Esophagus mucosa (tissue), 1 donor: ENCODE results near the gene SPHKAP. TPM values are rescaled to one million over a fixed set of nuclear protein-coding genes. Genes with fewer than 3 reads are reported as not detected.
"Not testable (repeated sequence)": the region's sequence is repeated elsewhere in the genome, so short reads cannot be mapped to it uniquely, and the experiment has no call there.

ENCODE experiments used
- ATAC-seq: fragments of 200-7000 bp; cut with Tn5 transposase; one replicate; pipeline ENCODE4 v1.9.1; 2020
- total RNA-seq: library from RNA; stranded (reverse); gene quantifications from one replicate; pipeline ENCODE4 v1.2.4, GENCODE V29; 2023
- donor health status: DM: yes; HTN: yes; CAD: no.

Gene SPHKAP
- total RNA-seq, 1 donor from 2014 or later = not detected

DNA sequence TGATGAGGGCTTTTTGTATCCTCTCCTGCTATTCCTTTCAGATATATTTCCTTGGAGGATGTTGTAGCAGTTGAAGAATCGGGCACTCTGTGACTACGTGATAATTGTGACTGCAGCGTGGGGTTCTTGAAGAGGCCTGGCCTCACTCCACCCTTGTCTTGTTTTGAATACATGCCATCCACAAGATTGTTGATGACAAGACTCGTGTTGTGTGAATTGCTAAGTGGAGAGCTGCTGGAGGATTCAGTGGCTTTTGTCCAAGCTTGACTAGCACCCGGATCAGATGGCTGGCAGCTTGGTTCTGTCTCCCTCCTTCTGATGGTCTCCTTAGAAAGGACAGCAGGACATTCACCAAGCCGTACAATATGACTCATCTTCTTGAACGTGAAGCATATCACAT lies 163.2 kb downstream of the SPHKAP start:
- ATAC-seq = no peak

DNA sequence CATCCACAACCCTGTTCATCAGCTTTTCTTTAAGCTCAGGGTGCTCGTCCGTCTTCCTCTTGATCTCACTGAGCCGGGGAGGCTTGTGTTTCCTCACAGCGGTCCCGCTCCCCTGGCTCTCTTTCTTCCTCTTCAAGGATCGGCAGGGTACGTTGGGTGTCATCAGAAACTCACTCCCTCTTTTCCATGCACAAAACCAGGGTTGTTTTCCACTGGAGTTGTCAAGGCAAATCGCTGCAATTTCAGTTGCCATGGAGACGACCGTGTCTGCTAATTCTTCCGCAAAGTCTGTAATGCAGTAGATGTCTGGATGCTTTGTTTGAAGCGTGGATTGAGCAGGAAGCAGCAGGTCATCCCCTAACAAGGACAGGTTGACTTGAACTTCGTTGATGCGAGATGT lies 163.7 kb downstream of the SPHKAP start:
- no peak for ATAC-seq

DNA sequence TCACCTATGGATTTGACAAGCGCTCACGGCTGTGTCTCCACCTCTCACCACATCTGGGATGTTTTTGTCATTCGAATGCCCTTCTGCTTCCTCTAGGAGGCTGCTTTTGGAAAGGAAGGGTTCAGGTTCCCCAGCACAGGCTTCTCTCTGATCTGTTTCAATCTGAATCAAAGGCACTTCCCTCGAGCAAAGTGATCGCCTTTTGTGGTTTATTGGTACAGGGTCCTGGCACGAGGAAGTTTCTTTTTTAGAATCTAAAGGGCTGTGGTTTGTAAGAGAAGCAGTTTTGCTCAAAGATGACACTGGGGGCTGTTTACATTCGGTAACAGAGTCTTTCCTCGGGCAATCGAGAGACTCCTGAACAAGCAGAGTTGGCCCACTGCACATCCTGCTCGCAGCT lies 165.1 kb downstream of the SPHKAP start:
- no peak for ATAC-seq

DNA sequence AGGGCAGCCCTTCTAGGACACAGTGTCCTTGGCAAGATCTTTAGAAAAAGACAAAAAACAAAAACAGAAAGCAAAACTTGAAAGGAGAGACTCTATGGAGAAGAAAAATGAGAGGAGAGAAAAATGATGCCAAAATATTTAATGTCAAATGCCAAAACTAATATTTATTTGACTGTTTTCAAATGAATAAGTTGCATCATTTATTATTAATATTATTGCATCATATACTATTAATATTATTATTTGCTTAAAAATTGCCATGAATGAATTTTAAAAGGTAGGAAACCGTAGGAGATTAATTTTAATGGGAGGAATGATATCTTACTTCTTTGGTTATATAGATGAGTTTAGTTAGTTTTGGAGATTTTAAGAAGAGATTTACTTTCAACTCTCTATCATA lies 165.7 kb downstream of the SPHKAP start:
- ATAC-seq = no peak

DNA sequence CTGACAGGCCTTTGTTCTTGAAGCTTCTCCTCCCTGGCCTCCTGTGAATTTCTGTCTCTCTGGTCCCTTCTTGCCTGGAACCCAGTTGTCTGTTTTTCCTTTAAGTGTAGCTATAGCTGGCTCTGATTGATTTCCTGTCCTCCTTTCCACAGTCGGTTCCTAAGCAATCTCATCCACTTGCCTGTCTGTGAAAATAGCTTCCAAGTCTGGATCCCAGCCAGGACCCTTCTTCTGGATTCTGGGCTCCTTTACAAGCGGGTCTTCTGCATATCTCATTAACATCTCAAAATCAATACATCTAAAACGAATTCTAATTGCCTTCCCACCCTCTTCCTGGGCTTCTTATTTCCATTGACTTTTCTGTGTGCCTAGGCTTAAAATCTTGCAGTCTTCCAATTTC lies 185.1 kb downstream of the SPHKAP start:
- no peak for ATAC-seq

DNA sequence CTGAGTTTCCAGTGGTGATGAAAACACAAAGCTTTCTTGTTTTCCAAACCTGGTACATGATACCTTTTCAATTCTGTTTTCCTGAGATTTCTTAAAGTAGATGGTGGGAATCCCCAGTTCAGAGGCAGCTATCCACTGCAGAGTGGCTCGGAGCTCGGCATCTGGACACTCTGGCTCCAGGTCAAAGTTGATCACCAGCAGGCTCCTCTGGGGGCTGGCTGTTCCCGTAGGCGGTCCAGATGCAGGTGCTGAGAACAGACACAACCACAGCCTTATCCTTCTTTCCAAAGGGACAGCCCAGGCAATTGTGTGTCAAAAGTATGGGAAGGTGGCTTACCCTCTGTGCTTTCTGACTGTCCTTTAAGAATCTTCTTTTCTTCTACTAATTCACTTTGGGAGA lies 190.6 kb downstream of the SPHKAP start:
- no peak for ATAC-seq

DNA sequence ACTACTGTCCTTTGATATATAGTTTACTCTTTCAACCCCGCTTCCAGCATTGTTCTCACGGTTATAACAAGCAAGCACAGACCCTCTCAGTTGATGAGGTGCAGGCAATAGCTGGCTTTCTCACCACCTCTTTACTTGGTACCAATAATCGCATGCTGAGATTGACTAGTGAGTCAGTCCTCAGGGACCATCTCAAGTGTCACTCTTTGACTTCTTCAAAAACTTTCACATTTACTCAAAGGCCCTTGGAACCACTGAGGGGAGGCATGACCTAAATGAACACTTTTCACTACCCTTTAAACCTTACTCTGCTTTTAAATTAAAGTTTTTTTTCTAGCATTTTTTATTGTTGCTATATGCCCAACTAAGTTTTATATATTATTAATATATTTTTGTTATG lies 208.2 kb downstream of the SPHKAP start:
- ATAC-seq = no peak

DNA sequence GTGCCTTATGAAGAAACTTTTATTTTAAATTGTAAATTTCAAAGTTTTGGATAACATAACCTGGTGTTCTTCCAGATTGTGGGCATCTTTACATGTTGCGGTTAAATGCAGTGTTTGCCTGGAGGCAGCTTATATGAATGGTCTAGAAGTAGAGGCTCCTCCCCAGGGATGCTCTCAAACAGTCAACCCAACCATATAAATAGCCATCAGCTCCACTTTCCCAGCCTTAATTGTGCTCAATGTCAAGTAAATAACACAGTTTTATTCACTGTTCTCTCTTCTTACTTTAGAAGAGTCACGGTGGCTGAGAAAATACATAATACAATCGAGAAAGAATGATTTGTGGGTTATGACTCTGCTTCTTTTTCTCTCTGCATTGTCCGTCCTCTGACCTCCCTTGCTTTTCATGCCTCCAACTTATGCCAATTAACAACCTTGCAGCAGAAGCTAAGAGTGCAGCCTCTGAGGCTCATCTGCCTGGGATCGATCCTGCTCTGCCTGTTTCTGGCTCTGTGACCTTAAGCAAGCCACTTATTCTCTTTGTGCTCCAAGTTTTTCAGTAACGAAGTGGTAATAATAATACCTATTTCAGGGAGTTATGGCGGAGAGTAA lies 209.8 kb downstream of the SPHKAP start:
- no peak for ATAC-seq

DNA sequence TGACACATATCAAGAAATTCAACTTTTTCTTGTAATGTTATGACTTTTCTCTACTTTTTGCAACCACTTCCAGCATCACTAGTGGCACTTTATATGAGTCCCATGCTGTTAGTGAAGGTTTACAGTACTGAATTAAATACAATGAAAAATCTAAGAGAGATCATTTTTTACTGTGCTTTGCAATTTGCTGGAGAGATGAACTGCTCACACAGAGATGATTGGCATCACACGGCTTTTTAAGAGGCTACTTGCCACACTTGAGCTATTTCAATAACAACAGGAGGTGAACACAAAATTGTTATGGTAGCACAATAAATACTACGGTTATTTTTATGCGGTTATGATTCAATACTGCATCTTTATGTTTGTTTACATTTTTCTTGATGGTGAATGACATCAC lies 221.2 kb downstream of the SPHKAP start:
- no peak for ATAC-seq

DNA sequence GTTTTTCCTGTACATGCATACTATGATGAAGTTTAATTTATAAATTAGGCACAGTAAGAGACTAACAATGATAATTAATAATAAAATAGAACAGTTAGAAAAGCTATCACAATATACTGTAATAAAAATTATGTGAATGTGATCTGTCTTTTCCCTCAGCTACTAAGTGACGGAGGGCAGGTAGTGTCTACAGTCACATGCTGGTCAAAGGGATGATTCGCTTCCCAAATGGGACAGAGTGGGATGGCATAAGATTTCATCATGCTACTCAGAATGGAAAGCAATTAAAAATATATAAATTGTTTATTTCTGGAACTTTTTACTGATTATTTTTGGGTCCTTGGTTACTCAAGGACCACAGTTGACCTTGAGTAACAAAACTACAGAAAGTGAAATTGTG lies 238.5 kb downstream of the SPHKAP start:
- no peak for ATAC-seq

DNA sequence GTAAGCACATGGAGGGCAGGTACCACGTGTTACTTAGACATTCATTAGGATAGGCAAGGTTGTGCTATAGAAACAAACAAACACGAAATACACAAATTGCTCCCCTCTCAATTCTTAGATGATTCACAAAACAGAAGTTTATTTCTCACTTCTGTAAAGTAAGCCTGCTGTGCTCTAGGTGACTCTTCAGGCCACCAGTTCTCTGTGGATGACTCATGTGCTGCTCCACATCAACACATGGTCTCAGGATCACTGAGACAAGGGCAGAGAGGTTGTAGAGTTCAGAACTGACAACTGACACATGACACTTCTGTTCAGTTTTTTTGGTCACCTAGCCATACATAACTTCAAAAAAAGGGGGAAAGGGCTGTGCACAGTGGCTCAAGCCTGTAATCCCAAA lies 239.5 kb downstream of the SPHKAP start:
- ATAC-seq = no peak

DNA sequence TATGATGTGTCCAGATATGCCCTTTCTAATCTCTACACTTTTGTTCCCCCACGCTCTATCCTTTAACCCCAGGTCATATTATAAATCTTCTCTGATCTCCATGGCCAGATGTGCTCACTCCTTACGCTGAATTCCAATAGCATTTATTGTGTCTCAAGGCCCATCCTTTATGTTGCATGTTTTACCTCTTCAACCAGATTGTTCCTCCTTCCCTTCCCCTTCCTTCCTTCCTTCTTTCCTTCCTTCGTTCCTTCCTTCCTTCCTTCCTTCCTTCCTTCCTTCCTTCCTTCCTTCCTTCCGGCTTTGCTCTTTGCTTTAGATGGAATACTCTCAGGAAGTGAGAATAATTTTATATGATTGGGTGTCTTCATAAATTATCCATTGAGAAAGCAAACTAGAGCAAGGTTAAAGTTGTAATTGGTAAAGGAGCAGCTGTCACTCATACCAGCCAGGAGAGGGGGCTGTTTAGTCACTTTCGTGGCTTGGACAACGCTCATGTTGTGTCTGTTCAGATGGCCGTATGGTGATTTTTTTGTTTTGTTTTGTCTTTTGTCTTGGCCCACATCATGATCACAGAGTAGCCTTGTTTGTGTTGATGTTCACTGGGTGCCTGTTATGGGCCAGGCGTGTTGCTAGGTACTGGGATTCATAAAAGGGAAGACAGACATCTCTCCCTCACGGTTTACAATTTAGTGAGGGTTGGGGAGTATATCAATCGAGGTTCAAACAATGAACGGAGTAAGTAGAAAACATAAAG lies 242.0 kb downstream of the SPHKAP start:
- no peak for ATAC-seq

DNA sequence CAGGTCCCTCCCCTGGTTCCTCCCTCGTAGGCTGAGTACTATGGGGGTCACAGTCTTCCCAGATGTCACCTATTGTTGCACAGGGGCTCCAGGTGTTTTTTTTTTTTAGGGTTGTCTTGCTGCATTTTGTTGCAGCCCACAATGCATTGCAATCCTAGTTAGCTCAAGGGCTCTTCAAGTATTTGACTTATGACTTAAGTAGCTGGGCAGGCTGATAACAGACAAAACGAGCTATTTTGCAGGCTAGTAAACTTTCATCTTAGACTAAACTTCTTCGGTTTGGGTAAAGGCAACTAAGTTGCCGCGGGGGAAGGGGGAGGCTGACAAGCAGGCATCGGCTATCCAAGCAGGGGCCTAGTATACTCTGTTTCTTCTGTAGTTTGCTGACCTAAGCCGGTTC lies 245.2 kb downstream of the SPHKAP start:
- ATAC-seq = not testable (repeated sequence)

DNA sequence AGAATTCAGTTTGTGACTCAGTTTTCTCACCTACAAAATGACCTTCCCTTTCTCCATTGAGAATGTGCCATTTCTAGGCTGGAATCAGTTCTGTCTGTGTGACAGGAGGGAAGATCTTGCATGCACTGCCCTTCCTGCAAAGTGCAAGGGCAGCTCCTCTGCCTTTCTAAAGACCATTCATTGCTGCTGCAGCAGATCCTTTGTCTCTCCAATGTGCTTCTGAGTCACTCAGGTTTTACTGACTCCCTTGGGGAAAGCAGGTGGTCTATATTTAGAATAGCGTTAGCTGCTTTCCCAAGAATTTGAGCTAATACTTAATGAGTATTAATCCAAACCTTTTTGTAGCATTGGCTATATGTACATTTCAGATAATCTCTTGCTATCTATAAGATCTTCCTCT lies 247.6 kb downstream of the SPHKAP start:
- no peak for ATAC-seq

DNA sequence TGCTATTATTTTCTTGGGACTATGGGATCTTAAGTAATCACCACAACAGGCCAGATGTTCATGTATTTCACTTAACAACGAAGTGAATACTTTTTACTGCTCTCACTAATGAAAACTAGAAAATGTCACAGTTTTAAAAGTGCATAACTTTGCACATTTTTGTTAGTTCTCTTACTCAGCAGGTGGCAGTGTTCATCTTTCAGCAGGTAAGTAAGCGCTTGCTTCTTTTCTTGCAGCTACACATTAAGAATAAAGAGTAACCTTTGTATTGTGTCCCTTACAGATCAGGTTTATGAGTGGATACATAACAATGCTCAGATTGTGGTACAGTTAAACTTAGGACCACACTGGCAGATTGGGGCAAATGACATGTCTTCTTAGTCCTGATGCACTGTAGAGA lies 249.1 kb downstream of the SPHKAP start:
- ATAC-seq = no peak

DNA sequence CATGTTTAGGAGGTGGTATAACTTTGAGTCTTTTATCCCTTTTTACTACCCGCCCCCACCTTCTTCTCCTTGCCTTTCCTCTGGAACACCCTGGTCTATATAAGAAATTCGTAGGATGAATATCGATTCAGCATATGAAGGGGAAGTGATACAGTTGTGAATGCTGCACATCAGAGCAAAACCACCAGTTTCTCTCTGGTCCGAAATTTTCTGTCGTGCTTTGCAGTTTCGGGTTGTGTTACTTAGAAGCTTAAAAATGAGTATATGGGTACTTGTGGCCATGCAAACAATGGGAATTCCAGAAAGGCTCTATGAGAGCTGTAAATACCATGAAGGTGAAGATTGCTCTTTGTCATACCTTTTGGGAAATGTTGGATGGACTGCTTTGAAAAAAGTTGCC lies 249.5 kb downstream of the SPHKAP start:
- ATAC-seq = no peak
